Endothelial cell of umbilical vein (primary cell): ENCODE measurements around the gene ATAD3A. TPM values are rescaled to one million over a fixed set of nuclear protein-coding genes. Genes with fewer than 3 reads are reported as not detected.

Experiments
- BruUV-seq: library from RNA; stranded (reverse); fragments of 400-500 nt; replicated peaks from 2 replicates; lab custom pipeline; 2021; lab: Mats Ljungman, UMichigan
- CTCF ChIA-PET: fragments of 300-600, 350-600 bp; sonication (Branson Sonifier 250); formaldehyde crosslinking; loops from one replicate; lab custom pipeline; 2021; ENCODE audit warnings: antibody characterized with exemption, inconsistent platforms; lab: Charles Lee
- POLR2A ChIA-PET: fragments of 300-600, 350-600 bp; sonication (Branson Sonifier 250); formaldehyde crosslinking; loops from one replicate; lab custom pipeline; 2021; ENCODE audit warnings: antibody characterized with exemption, inconsistent platforms; lab: Charles Lee
- DNase-seq: peaks from one replicate; pipeline ENCODE4 v3.0.0-alpha.2; 2011; ENCODE audit warnings: low read depth, low spot score
- FAIRE-seq: peaks from 2 replicates; lab custom pipeline; 2011; peaks lifted over from hg19 to GRCh38; lab: Jason Lieb, UNC
- H2AFZ ChIP-seq: 2 replicates; pipeline ENCODE4 v1.6.0; 2012; ENCODE audit warnings: low read depth, low read length, control low read depth, inconsistent platforms
- H3K27ac ChIP-seq: 2 replicates; pipeline ENCODE4 v1.5.1; 2011; ENCODE audit warnings: low read depth, mild to moderate bottlenecking, control low read depth, low read length, moderate library complexity; ENCODE audit not compliant: insufficient read depth
- H3K27me3 ChIP-seq, 2 experiments: 2 replicates each; pipeline versions ENCODE4 v1.6.0 to v1.6.1; 2011; ENCODE audit warnings: low read length in 2 of 2, mixed read lengths in 1 of 2; ENCODE audit not compliant: control insufficient read depth in 2 of 2, insufficient read depth in 2 of 2
- H3K36me3 ChIP-seq, 2 experiments: 2 replicates in 1 of 2; 3 replicates in 1 of 2; pipeline ENCODE4 v1.5.1; 2011; ENCODE audit warnings: low read length in 2 of 2, mild to moderate bottlenecking in 1 of 2, moderate library complexity in 1 of 2; ENCODE audit not compliant: control insufficient read depth in 2 of 2, insufficient read depth in 2 of 2; ENCODE audit errors: extremely low read depth in 1 of 2
- H3K4me1 ChIP-seq: 3 replicates; pipeline ENCODE4 v1.5.1; 2011; ENCODE audit warnings: mild to moderate bottlenecking, low read length; ENCODE audit not compliant: control insufficient read depth, insufficient read depth; ENCODE audit errors: extremely low read depth
- H3K4me2 ChIP-seq: 2 replicates; pipeline ENCODE4 v1.6.1; 2011; ENCODE audit warnings: low read length, control low read depth, mixed read lengths; ENCODE audit not compliant: insufficient read depth
- H3K4me3 ChIP-seq, 3 experiments: fragments of 200-600 bp in 1 of 3; sonication (generic), shearing (Covaris generic) in 1 of 3; replicated peaks in 1 of 3; 2 replicates each; pipeline ENCODE4 v1.5.1; 2011 to 2016; ENCODE audit warnings: control low read depth in 3 of 3, low read length in 3 of 3, mild to moderate bottlenecking in 2 of 3, inconsistent platforms in 1 of 3, low read depth in 1 of 3, moderate library complexity in 1 of 3; ENCODE audit not compliant: insufficient read depth in 1 of 3
- H3K79me2 ChIP-seq: 2 replicates; pipeline ENCODE4 v1.6.0; 2012; ENCODE audit warnings: low read length, inconsistent platforms; ENCODE audit not compliant: control insufficient read depth, insufficient read depth
- H3K9ac ChIP-seq: replicated peaks from 2 replicates; pipeline ENCODE3; 2011; ENCODE audit warnings: low read length, control low read depth; ENCODE audit not compliant: insufficient read depth; ENCODE audit errors: extremely low read depth
- H3K9me1 ChIP-seq: replicated peaks from 3 replicates; pipeline ENCODE4 v1.6.0; 2011; ENCODE audit warnings: mild to moderate bottlenecking, low read length; ENCODE audit not compliant: control insufficient read depth, insufficient read depth; ENCODE audit errors: extremely low read depth
- H3K9me3 ChIP-seq: replicated peaks from 2 replicates; pipeline ENCODE4 v1.5.1; 2012; ENCODE audit warnings: low read length, inconsistent platforms; ENCODE audit not compliant: control insufficient read depth, insufficient read depth
- H4K20me1 ChIP-seq: replicated peaks from 2 replicates; pipeline ENCODE3; 2011; ENCODE audit warnings: mild to moderate bottlenecking, low read length; ENCODE audit not compliant: control insufficient read depth, insufficient read depth; ENCODE audit errors: extremely low read depth
- CTCF ChIP-seq, 2 donors: IDR thresholded peaks; 1 replicate in 1 of 2; 2 replicates in 1 of 2; pipeline ENCODE4 v1.5.1; 2011; ENCODE audit warnings: low read length in 2 of 2, mild to moderate bottlenecking in 2 of 2, moderate library complexity in 2 of 2, control low read depth in 1 of 2, inconsistent platforms in 1 of 2, low read depth in 1 of 2; ENCODE audit not compliant: insufficient read depth in 1 of 2; ENCODE audit errors: extremely low read depth in 1 of 2
- FOS ChIP-seq: IDR thresholded peaks from 2 replicates; pipeline ENCODE4 v1.6.1; 2011; ENCODE audit warnings: mild to moderate bottlenecking, low read length, moderate library complexity, borderline replicate concordance; ENCODE audit not compliant: insufficient read depth
- MYC ChIP-seq: IDR thresholded peaks from one replicate; pipeline ENCODE4 v1.6.1; 2011; ENCODE audit warnings: mild to moderate bottlenecking, low read depth, low read length
- dilution Hi-C: fragments of 300-500 bp; cut with MboI; formaldehyde crosslinking; loops from one replicate; pipeline ENCODE4 v1.15.0; 2019; ENCODE audit warnings: low sequenced_read_pairs; ENCODE audit not compliant: extremely low pct_ligation_motif_present
- intact Hi-C: fragments of 100-400 bp; cut with micrococcal nuclease; formaldehyde crosslinking; loops from one replicate; pipeline ENCODE4 v1.10.0; 2022
- polyA plus RNA-seq, 4 experiments: library from polyadenylated mRNA; depleted of rRNA in 3 of 4; stranded (reverse) in 3 of 4; unstranded in 1 of 4; fragments of >200 nt; gene quantifications; 2 replicates each; pipeline versions ENCODE4 v1.2.1 to v1.2.3, GENCODE V29; 2011 to 2012; ENCODE audit warnings: missing spikeins in 1 of 4
- total RNA-seq: library from RNA; stranded (reverse); gene quantifications from 2 replicates; pipeline ENCODE4 v1.2.3, GENCODE V29; 2021

Gene ATAD3A
- total and polyA plus RNA-seq, 2 donors (not counting 3 experiments of a cell fraction or from before 2014, with no cell fraction given): 24.9 to 55.2 TPM

GRCh38 chr1:1578371-1578940 is 66.5 kb downstream of the ATAD3A start:
- peaks cover 10% of the 10 kb centered on the region for H3K4me1 ChIP-seq
- DNase-seq (no peak), FAIRE-seq (no peak)
- intact Hi-C loops (no loop called here), dilution Hi-C loops (no loop called here)
- H3K27me3 ChIP-seq: peaks cover 1 to 8% of the 10 kb centered on the region in 2 experiments
- CTCF ChIA-PET: interaction anchor here (0.9 to 1.9 kb wide), 3 partner anchors 19 to 35 kb away, joined by 3 to 6 read pairs (median 6); no protein-coding TSS in a partner anchor
- H3K9me1 ChIP-seq: no peaks in the 10 kb centered on the region
- no peaks in the 10 kb centered on the region for H3K36me3 ChIP-seq
- H4K20me1 ChIP-seq: no peaks in the 10 kb centered on the region
- H2AFZ ChIP-seq: no peak overlapping the region
- no peak overlapping the region for H3K9ac ChIP-seq
- H3K27ac ChIP-seq: no peak overlapping the region
- no peak overlapping the region for H3K4me3 ChIP-seq
- H3K4me2 ChIP-seq: no peak overlapping the region
- POLR2A ChIA-PET: interaction anchor here (0.9 kb wide), 1 partner anchor 8 kb away, joined by 3 read pairs; no protein-coding TSS in a partner anchor
- TF ChIP-seq MYC: no peak
- no peak for TF ChIP-seq CTCF (IDR thresholded peaks at IDR 0.05; ENCODE audit: extremely low read depth in 1 of 2, insufficient read depth in 1 of 2, low read depth in 1 of 2, low read length in 2 of 2)
- TF ChIP-seq FOS: no peak
- no TSS peak for BruUV-seq
- H3K9me3 ChIP-seq: no peaks in the 10 kb centered on the region
- peaks cover 10% of the 10 kb centered on the region for H3K79me2 ChIP-seq
